Trophoblast cell (in vitro differentiated cells and primary cell): ENCODE data around the gene CFAP69.

ENCODE experiments used
- DNase-seq, 2 donors: peaks; one replicate each; pipeline ENCODE4 v3.0.0-alpha.2; 2016
- H2AFZ ChIP-seq: 2 replicates; pipeline ENCODE4 v1.6.1; 2013; ENCODE audit warnings: low read length, moderate library complexity, mild to moderate bottlenecking; ENCODE audit not compliant: insufficient read depth, poor library complexity
- H2AK5ac ChIP-seq: 2 replicates; pipeline ENCODE4 v1.6.1; 2013; ENCODE audit warnings: mild to moderate bottlenecking, low read length
- H2BK120ac ChIP-seq: 2 replicates; pipeline ENCODE4 v1.6.1; 2013; ENCODE audit warnings: low read length, mild to moderate bottlenecking, moderate library complexity; ENCODE audit not compliant: insufficient read depth, poor library complexity
- H2BK12ac ChIP-seq: 2 replicates; pipeline ENCODE4 v1.6.1; 2013; ENCODE audit warnings: mild to moderate bottlenecking, low read length, moderate library complexity
- H2BK5ac ChIP-seq: 2 replicates; pipeline ENCODE4 v1.6.1; 2013; ENCODE audit warnings: low read length, low read depth, moderate library complexity, mild to moderate bottlenecking; ENCODE audit not compliant: poor library complexity
- H3K14ac ChIP-seq: 2 replicates; pipeline ENCODE4 v1.6.1; 2013; ENCODE audit warnings: mild to moderate bottlenecking, low read length
- H3K18ac ChIP-seq: 2 replicates; pipeline ENCODE4 v1.6.1; 2013; ENCODE audit warnings: mild to moderate bottlenecking, low read length
- H3K23ac ChIP-seq: 2 replicates; pipeline ENCODE4 v1.6.1; 2013; ENCODE audit warnings: low read length
- H3K27ac ChIP-seq: 2 replicates; pipeline ENCODE4 v1.5.1; 2013; ENCODE audit warnings: low read depth, mild to moderate bottlenecking, inconsistent platforms, low read length, moderate library complexity
- H3K27me3 ChIP-seq: 2 replicates; pipeline ENCODE4 v1.6.1; 2013; ENCODE audit warnings: inconsistent platforms, mild to moderate bottlenecking, low read length, moderate library complexity; ENCODE audit not compliant: insufficient read depth
- H3K36me3 ChIP-seq, 2 experiments: 1 replicate in 1 of 2; 2 replicates in 1 of 2; pipeline ENCODE4 v1.6.1; 2013; ENCODE audit warnings: low read length in 2 of 2, mild to moderate bottlenecking in 2 of 2, moderate library complexity in 1 of 2; ENCODE audit not compliant: insufficient read depth in 2 of 2, control insufficient read depth in 1 of 2
- H3K4ac ChIP-seq: 2 replicates; pipeline ENCODE4 v1.6.1; 2013; ENCODE audit warnings: low read depth, mild to moderate bottlenecking, low read length, moderate library complexity
- H3K4me1 ChIP-seq, 2 experiments: 1 replicate in 1 of 2; 2 replicates in 1 of 2; pipeline ENCODE4 v1.6.1; 2013; ENCODE audit warnings: low read length in 2 of 2, mild to moderate bottlenecking in 2 of 2, moderate library complexity in 1 of 2; ENCODE audit not compliant: insufficient read depth in 2 of 2, control insufficient read depth in 1 of 2
- H3K4me2 ChIP-seq: 2 replicates; pipeline ENCODE4 v1.6.1; 2013; ENCODE audit warnings: inconsistent platforms, mild to moderate bottlenecking, low read length, moderate library complexity
- H3K4me3 ChIP-seq: 2 replicates; pipeline ENCODE4 v1.5.1; 2013; ENCODE audit warnings: mild to moderate bottlenecking, low read depth, low read length, inconsistent platforms
- H3K79me1 ChIP-seq: one replicate; pipeline ENCODE4 v1.6.1; 2013; ENCODE audit warnings: low read length
- H3K79me2 ChIP-seq: 2 replicates; pipeline ENCODE4 v1.6.1; 2013; ENCODE audit warnings: low read length, mild to moderate bottlenecking; ENCODE audit not compliant: control insufficient read depth, insufficient read depth, poor library complexity
- H3K9ac ChIP-seq: 2 replicates; pipeline ENCODE4 v1.6.1; 2013; ENCODE audit warnings: mild to moderate bottlenecking, low read length
- H3K9me3 ChIP-seq: 2 replicates; pipeline ENCODE4 v1.6.1; 2013; ENCODE audit warnings: low read depth, mild to moderate bottlenecking, control low read depth, inconsistent platforms, low read length; ENCODE audit not compliant: insufficient read depth
- H4K12ac ChIP-seq: 2 replicates; pipeline ENCODE4 v1.6.1; 2013; ENCODE audit warnings: low read depth, mild to moderate bottlenecking, low read length, moderate library complexity
- H4K8ac ChIP-seq: 2 replicates; pipeline ENCODE4 v1.6.1; 2013; ENCODE audit warnings: low read depth, mild to moderate bottlenecking, low read length, moderate library complexity
- H4K91ac ChIP-seq: one replicate; pipeline ENCODE4 v1.6.1; 2013; ENCODE audit warnings: low read depth, mild to moderate bottlenecking, low read length, moderate library complexity
- WGBS: extraction: QIAGEN DNeasy Blood & Tissue Kit; methylation state at CpG from one replicate; pipeline ENCODE4 v1.1.7; 2013; ENCODE audit warnings: missing lambda C conversion rate; ENCODE audit not compliant: insufficient read length, insufficient coverage; ENCODE audit errors: extremely low coverage; 5-methylcytosine and 5-hydroxymethylcytosine counted together

CFAP69 gene

DNA sequence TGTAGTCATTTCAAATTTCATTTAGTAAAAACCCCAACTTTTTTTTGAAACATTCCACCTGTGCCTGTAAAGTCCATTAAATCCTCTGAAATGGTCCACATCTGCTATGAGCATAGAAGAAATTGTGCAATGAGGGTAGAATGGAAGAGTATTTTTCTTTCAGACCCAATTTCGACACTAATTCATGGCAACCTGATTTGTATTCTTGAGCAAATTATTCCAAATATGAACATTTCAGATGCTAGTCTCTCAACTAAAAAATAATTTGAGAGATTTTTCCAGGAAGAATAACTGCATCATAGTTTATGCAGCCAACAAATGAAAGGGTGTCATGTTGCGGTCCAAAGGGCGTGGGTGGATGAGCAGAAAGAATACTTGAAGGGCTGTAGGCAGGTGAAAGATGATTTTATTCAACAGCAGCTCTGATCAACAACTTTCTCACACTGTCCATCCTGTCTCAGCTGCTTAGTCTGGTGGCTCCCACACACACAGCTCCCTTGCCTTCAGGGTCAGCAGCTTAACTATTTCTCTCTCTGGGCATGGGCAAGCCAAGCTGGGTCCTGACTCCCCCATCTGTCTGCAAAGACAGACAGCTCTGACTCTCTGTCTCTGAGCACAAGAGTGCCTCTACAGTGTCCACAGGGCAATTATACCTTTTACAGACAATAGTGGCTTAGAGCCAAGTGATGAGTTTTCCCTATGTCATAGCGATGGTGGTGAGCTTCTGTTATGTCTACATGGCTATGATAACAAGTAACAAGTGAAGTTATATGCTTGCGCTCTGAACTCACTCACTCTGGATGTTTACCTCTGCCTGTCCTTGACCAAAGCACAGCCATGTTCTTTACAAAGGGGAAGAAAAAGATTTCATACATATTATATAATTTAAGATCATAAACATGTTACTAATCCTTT is 21.9 kb upstream of the CFAP69 start:
- no peak overlapping the region for H3K27ac ChIP-seq
- H4K8ac ChIP-seq = no peak overlapping the region
- H3K4me2 ChIP-seq = no peak overlapping the region
- H3K23ac ChIP-seq = no peak overlapping the region
- H3K14ac ChIP-seq = no peak overlapping the region
- H3K79me2 ChIP-seq = no peaks in the 10 kb centered on the region
- no peaks in the 10 kb centered on the region for H3K36me3 ChIP-seq
- H3K4me3 ChIP-seq = no peak overlapping the region
- H3K4me1 ChIP-seq = no peaks in the 10 kb centered on the region
- no peak overlapping the region for H3K9ac ChIP-seq
- H2BK5ac ChIP-seq = no peak overlapping the region
- H2BK12ac ChIP-seq = no peak overlapping the region
- no peaks in the 10 kb centered on the region for H3K27me3 ChIP-seq
- no CpG with 5 or more reads among the region's 5 CpGs for WGBS
- H2BK120ac ChIP-seq = no peak overlapping the region
- H3K79me1 ChIP-seq = no peaks in the 10 kb centered on the region
- H4K12ac ChIP-seq = no peak overlapping the region
- H3K18ac ChIP-seq = no peak overlapping the region
- no peak overlapping the region for H3K4ac ChIP-seq
- no peak overlapping the region for H2AK5ac ChIP-seq
- H2AFZ ChIP-seq = no peak overlapping the region
- no peak overlapping the region for H4K91ac ChIP-seq
- H3K9me3 ChIP-seq = no peaks in the 10 kb centered on the region
- DNase-seq = no peak

DNA sequence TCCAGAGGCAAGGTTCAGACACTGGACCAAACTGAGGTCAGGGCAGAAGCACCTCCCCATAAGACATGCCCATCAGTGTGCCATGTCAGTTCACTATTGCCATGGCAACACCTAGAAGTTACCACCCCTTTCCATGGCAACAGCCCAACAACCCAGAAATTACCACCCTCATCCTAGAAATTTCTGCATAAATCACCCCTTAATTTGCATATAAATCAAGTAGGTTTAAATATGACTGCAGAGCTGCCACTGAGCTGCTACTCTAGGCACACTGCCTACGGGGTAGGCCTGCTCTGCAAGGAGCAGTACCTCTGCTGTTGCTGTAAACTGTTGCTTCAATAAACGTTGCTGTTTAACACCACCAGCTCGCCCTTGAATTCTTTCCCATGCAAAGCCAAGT is 20.8 kb upstream of the CFAP69 start:
- DNase-seq = no peak
- Histone ChIP-seq H3K4me1 (no peaks in the 10 kb centered on the region), H2BK5ac (no peak overlapping the region), H3K36me3 (no peaks in the 10 kb centered on the region), H3K4me3 (no peak overlapping the region), H3K79me1 (no peaks in the 10 kb centered on the region), H2BK120ac (no peak overlapping the region), H4K91ac (no peak overlapping the region), H2AFZ (no peak overlapping the region), H3K27ac (no peak overlapping the region), H3K4me2 (no peak overlapping the region), H4K12ac (no peak overlapping the region), H3K18ac (no peak overlapping the region), H3K79me2 (no peaks in the 10 kb centered on the region), H3K4ac (no peak overlapping the region), H2BK12ac (no peak overlapping the region), H3K23ac (no peak overlapping the region), H3K9ac (no peak overlapping the region), H2AK5ac (no peak overlapping the region), H3K14ac (no peak overlapping the region), H3K27me3 (no peaks in the 10 kb centered on the region), H3K9me3 (no peaks in the 10 kb centered on the region), H4K8ac (no peak overlapping the region)
- WGBS = no CpG with 5 or more reads among the region's 3 CpGs

DNA sequence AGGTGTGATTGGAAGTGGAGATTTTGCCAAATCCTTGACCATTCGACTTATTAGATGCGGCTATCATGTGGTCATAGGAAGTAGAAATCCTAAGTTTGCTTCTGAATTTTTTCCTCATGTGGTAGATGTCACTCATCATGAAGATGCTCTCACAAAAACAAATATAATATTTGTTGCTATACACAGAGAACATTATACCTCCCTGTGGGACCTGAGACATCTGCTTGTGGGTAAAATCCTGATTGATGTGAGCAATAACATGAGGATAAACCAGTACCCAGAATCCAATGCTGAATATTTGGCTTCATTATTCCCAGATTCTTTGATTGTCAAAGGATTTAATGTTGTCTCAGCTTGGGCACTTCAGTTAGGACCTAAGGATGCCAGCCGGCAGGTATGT is 19.8 kb upstream of the CFAP69 start:
- Histone ChIP-seq H3K9ac (no peak overlapping the region), H3K4ac (no peak overlapping the region)

DNA sequence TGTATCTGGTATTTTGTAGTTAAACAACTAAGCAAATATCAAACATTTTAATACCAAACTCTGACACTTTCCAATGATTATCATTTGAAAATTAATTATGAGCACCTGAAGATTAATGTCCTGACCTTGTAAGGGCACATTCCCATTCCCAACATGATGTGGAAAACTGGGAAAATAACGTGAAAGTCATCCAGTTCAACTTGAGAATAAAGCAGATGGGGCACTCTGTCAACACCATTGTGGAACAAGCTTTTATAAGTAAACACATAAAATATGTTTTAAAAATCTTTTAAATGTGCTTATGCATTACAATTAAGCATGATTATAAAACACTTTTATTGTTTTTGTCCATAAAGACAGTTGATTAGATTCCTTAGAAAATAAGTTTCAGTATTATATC is 19.4 kb upstream of the CFAP69 start:
- no peaks in the 10 kb centered on the region for H3K36me3 ChIP-seq
- no peak overlapping the region for H3K9ac ChIP-seq
- H3K4ac ChIP-seq = no peak overlapping the region
- no peaks in the 10 kb centered on the region for H3K27me3 ChIP-seq
- H4K8ac ChIP-seq = no peak overlapping the region
- no peak overlapping the region for H3K4me2 ChIP-seq
- H3K79me1 ChIP-seq = no peaks in the 10 kb centered on the region
- no peak overlapping the region for H4K91ac ChIP-seq
- H2AFZ ChIP-seq = no peak overlapping the region
- WGBS = no CpG with 5 or more reads among the region's 1 CpG
- H3K9me3 ChIP-seq = no peaks in the 10 kb centered on the region
- no peaks in the 10 kb centered on the region for H3K4me1 ChIP-seq
- no peak overlapping the region for H3K23ac ChIP-seq
- no peak for DNase-seq
- no peaks in the 10 kb centered on the region for H3K79me2 ChIP-seq
- no peak overlapping the region for H3K4me3 ChIP-seq
- H2BK12ac ChIP-seq = no peak overlapping the region
- H3K18ac ChIP-seq = no peak overlapping the region
- H3K14ac ChIP-seq = no peak overlapping the region
- no peak overlapping the region for H2BK5ac ChIP-seq
- no peak overlapping the region for H2AK5ac ChIP-seq
- no peak overlapping the region for H3K27ac ChIP-seq
- no peak overlapping the region for H4K12ac ChIP-seq
- no peak overlapping the region for H2BK120ac ChIP-seq

More for the DNA sequence above, 19.8 kb upstream of the CFAP69 start:
- no CpG with 5 or more reads among the region's 3 CpGs for WGBS
- H2BK5ac ChIP-seq = no peak overlapping the region
- H3K79me2 ChIP-seq = no peaks in the 10 kb centered on the region
- no peak overlapping the region for H2AFZ ChIP-seq
- no peaks in the 10 kb centered on the region for H3K36me3 ChIP-seq
- H3K79me1 ChIP-seq = no peaks in the 10 kb centered on the region
- no peak overlapping the region for H3K23ac ChIP-seq
- H2AK5ac ChIP-seq = no peak overlapping the region
- no peak overlapping the region for H3K4me3 ChIP-seq
- no peak overlapping the region for H3K18ac ChIP-seq
- H3K27me3 ChIP-seq = no peaks in the 10 kb centered on the region
- DNase-seq = no peak
- H3K4me1 ChIP-seq = no peaks in the 10 kb centered on the region
- no peak overlapping the region for H4K8ac ChIP-seq
- H3K27ac ChIP-seq = no peak overlapping the region
- no peak overlapping the region for H2BK12ac ChIP-seq
- no peaks in the 10 kb centered on the region for H3K9me3 ChIP-seq
- H2BK120ac ChIP-seq = no peak overlapping the region
- no peak overlapping the region for H3K14ac ChIP-seq
- no peak overlapping the region for H4K12ac ChIP-seq
- H4K91ac ChIP-seq = no peak overlapping the region
- H3K4me2 ChIP-seq = no peak overlapping the region
